SK-N-SH (cell line): Measurements from ENCODE around the gene PDE2A. TPM values are rescaled to one million over a fixed set of nuclear protein-coding genes. Genes with fewer than 3 reads are reported as not detected.

Experiments
- CTCF ChIA-PET: fragments of 300-600, 350-600 bp; formaldehyde crosslinking; extraction: SDS; loops from one replicate; lab custom pipeline; 2021; lab: Yijun Ruan, JAX
- POLR2A ChIA-PET: fragments of 350-600 bp; sonication (Branson Sonifier 250); formaldehyde crosslinking; extraction: SDS; loops from one replicate; lab custom pipeline; 2020; ENCODE audit warnings: antibody characterized with exemption, inconsistent platforms; lab: Yijun Ruan, JAX
- DNase-seq: peaks from one replicate; pipeline ENCODE4 v3.0.0; 2012
- H2AFZ ChIP-seq: fragments of 200-600 bp; sonication (generic); 2 replicates; pipeline ENCODE4 v1.8.1; 2016; ENCODE audit warnings: antibody characterized with exemption, mild to moderate bottlenecking, low read depth
- H3F3A ChIP-seq: fragments of 200-600 bp; sonication (generic); replicated peaks from 2 replicates; pipeline ENCODE3; 2016; ENCODE audit warnings: antibody characterized with exemption, mild to moderate bottlenecking; ENCODE audit not compliant: insufficient read depth
- H3K27ac ChIP-seq, 2 experiments: fragments of 200-500 bp in 1 of 2; fragments of 200-600 bp in 1 of 2; sonication (Bioruptor generic) in 1 of 2; sonication (generic), shearing (Covaris generic) in 1 of 2; 2 replicates each; pipeline versions ENCODE4 v1.5.1 to v1.6.1; 2014 to 2016; ENCODE audit warnings: low read depth in 2 of 2, inconsistent platforms in 1 of 2, low read length in 1 of 2, mild to moderate bottlenecking in 1 of 2, mixed read lengths in 1 of 2
- H3K27me3 ChIP-seq: fragments of 200-600 bp; sonication (generic), shearing (Covaris generic); 2 replicates; pipeline ENCODE4 v1.6.1; 2016; ENCODE audit warnings: mixed run types; ENCODE audit not compliant: insufficient read depth
- H3K36me3 ChIP-seq, 2 experiments: fragments of 200-500 bp in 1 of 2; fragments of 200-600 bp in 1 of 2; sonication (Bioruptor generic) in 1 of 2; sonication (generic) in 1 of 2; replicated peaks in 1 of 2; 2 replicates each; pipeline versions ENCODE3 to v1.5.1; 2014 to 2016; ENCODE audit warnings: low read length in 1 of 2, mild to moderate bottlenecking in 1 of 2; ENCODE audit not compliant: insufficient read depth in 2 of 2, control insufficient read depth in 1 of 2
- H3K4me1 ChIP-seq, 2 experiments: fragments of 200-500 bp in 1 of 2; fragments of 200-600 bp in 1 of 2; sonication (Bioruptor generic) in 1 of 2; sonication (generic), shearing (Covaris generic) in 1 of 2; 2 replicates each; pipeline versions ENCODE4 v1.5.1 to v1.6.1; 2014 to 2016; ENCODE audit warnings: low read depth in 1 of 2, low read length in 1 of 2, mixed run types in 1 of 2; ENCODE audit not compliant: insufficient read depth in 2 of 2, control insufficient read depth in 1 of 2
- H3K4me2 ChIP-seq: fragments of 200-600 bp; sonication (generic), shearing (Covaris generic); 2 replicates; pipeline ENCODE4 v1.6.1; 2017; ENCODE audit warnings: mixed run types
- H3K4me3 ChIP-seq, 2 experiments: fragments of 200-500 bp in 1 of 2; fragments of 200-600 bp in 1 of 2; sonication (Bioruptor generic) in 1 of 2; sonication (generic), shearing (Covaris generic) in 1 of 2; 2 replicates each; pipeline versions ENCODE4 v1.5.1 to v1.8.1; 2014 to 2016; ENCODE audit warnings: low read depth in 2 of 2, inconsistent platforms in 1 of 2, low read length in 1 of 2, mild to moderate bottlenecking in 1 of 2, mixed read lengths in 1 of 2, moderate library complexity in 1 of 2
- H3K79me2 ChIP-seq: fragments of 200-600 bp; sonication (generic); 2 replicates; pipeline ENCODE4 v1.8.1; 2017; ENCODE audit warnings: mild to moderate bottlenecking; ENCODE audit not compliant: insufficient read depth
- H3K9ac ChIP-seq: fragments of 200-600 bp; sonication (generic); 2 replicates; pipeline ENCODE4 v1.6.1; 2017; ENCODE audit warnings: mixed run types
- H3K9me2 ChIP-seq: fragments of 200-600 bp; sonication (generic); 2 replicates; pipeline ENCODE4 v1.6.1; 2017; ENCODE audit warnings: mixed run types
- H3K9me3 ChIP-seq: fragments of 200-600 bp; sonication (generic); 2 replicates; pipeline ENCODE4 v1.6.1; 2017; ENCODE audit warnings: mixed run types, mild to moderate bottlenecking, moderate library complexity
- H4K20me1 ChIP-seq: fragments of 200-600 bp; sonication (generic); 2 replicates; pipeline ENCODE4 v1.6.1; 2017; ENCODE audit warnings: mild to moderate bottlenecking, mixed run types; ENCODE audit not compliant: insufficient read depth
- CHD2 ChIP-seq: fragments of 150-350 bp; IDR thresholded peaks from 2 replicates; pipeline ENCODE4 v1.6.1; 2018; ENCODE audit warnings: low read length; ENCODE audit not compliant: partially characterized antibody
- EZH2phosphoT487 ChIP-seq: fragments of 200-600 bp; sonication (generic); IDR thresholded peaks from 2 replicates; pipeline ENCODE4 v1.6.1; 2017; ENCODE audit warnings: low read depth, mixed run types, mild to moderate bottlenecking, antibody characterized with exemption, moderate library complexity, borderline replicate concordance
- FOSL2 ChIP-seq: IDR thresholded peaks from 2 replicates; pipeline ENCODE4 v1.4.0; 2012; ENCODE audit warnings: low read depth, mild to moderate bottlenecking, moderate library complexity, borderline replicate concordance
- FOXJ3 ChIP-seq: sonication (generic); formaldehyde crosslinking; IDR thresholded peaks from 2 replicates; pipeline ENCODE4 v1.5.1; 2020; ENCODE audit warnings: mild to moderate bottlenecking, missing genetic modification reagents
- GATA2 ChIP-seq: sonication (generic); formaldehyde crosslinking; IDR thresholded peaks from 2 replicates; pipeline ENCODE4 v1.5.0; 2020; ENCODE audit warnings: mild to moderate bottlenecking, missing genetic modification reagents
- JUND ChIP-seq: IDR thresholded peaks from 2 replicates; pipeline ENCODE4 v1.4.0; 2012
- MXI1 ChIP-seq: IDR thresholded peaks from 2 replicates; pipeline ENCODE4 v1.6.1; 2012; ENCODE audit warnings: mild to moderate bottlenecking, low read depth, low read length, improper control_type of control experiment
- NRF1 ChIP-seq: IDR thresholded peaks from 2 replicates; pipeline ENCODE4 v1.6.1; 2012; ENCODE audit warnings: low read depth, mild to moderate bottlenecking, low read length
- POLR2AphosphoS5 ChIP-seq: IDR thresholded peaks from 2 replicates; pipeline ENCODE4 v1.6.1; 2012; ENCODE audit warnings: low read depth, low read length
- RAD21 ChIP-seq: IDR thresholded peaks from 2 replicates; pipeline ENCODE4 v1.6.1; 2012; ENCODE audit warnings: mild to moderate bottlenecking, low read length
- RCOR1 ChIP-seq: fragments of 150-350 bp; IDR thresholded peaks from 2 replicates; pipeline ENCODE4 v1.6.1; 2017; ENCODE audit warnings: antibody characterized with exemption, low read length
- RFX5 ChIP-seq: IDR thresholded peaks from 2 replicates; pipeline ENCODE4 v1.6.1; 2012; ENCODE audit warnings: mild to moderate bottlenecking, improper control_type of control experiment, low read length
- RXRA ChIP-seq: IDR thresholded peaks from 2 replicates; pipeline ENCODE4 v1.4.0; 2012; ENCODE audit warnings: low read depth, mild to moderate bottlenecking, borderline replicate concordance
- SIN3A ChIP-seq: IDR thresholded peaks from 2 replicates; pipeline ENCODE4 v1.6.1; 2012; ENCODE audit warnings: low read depth, mild to moderate bottlenecking, low read length, moderate library complexity, borderline replicate concordance
- TCF12 ChIP-seq: IDR thresholded peaks from 2 replicates; pipeline ENCODE4 v1.4.0; 2012
- WGBS: methylation state at CpG from one replicate; pipeline ENCODE4 v1.1.6; 2017; ENCODE audit warnings: low lambda C conversion rate; 5-methylcytosine and 5-hydroxymethylcytosine counted together
- polyA plus RNA-seq, 3 experiments: library from polyadenylated mRNA; depleted of rRNA; stranded (reverse); fragments of >200 nt; gene quantifications; 2 replicates each; pipeline ENCODE4 v1.2.3, GENCODE V29; 2012
- TF ChIP-seq, protein P1 (sequence below): IDR thresholded peaks from 2 replicates; pipeline ENCODE4; 2012
- TF ChIP-seq, protein P2 (sequence below): IDR thresholded peaks from 2 replicates; pipeline ENCODE4 v1.4.0; 2012; ENCODE audit warnings: low read depth
- TF ChIP-seq, protein P3 (sequence below): fragments of 150-350 bp; IDR thresholded peaks from 2 replicates; pipeline ENCODE4 v1.6.1; 2017; ENCODE audit warnings: antibody characterized with exemption, low read length, low read depth, borderline replicate concordance

Gene PDE2A
- polyA plus RNA-seq, 1 of the 3 experiments (the other 2 are of a cell fraction) = 0.43 TPM

DNA sequence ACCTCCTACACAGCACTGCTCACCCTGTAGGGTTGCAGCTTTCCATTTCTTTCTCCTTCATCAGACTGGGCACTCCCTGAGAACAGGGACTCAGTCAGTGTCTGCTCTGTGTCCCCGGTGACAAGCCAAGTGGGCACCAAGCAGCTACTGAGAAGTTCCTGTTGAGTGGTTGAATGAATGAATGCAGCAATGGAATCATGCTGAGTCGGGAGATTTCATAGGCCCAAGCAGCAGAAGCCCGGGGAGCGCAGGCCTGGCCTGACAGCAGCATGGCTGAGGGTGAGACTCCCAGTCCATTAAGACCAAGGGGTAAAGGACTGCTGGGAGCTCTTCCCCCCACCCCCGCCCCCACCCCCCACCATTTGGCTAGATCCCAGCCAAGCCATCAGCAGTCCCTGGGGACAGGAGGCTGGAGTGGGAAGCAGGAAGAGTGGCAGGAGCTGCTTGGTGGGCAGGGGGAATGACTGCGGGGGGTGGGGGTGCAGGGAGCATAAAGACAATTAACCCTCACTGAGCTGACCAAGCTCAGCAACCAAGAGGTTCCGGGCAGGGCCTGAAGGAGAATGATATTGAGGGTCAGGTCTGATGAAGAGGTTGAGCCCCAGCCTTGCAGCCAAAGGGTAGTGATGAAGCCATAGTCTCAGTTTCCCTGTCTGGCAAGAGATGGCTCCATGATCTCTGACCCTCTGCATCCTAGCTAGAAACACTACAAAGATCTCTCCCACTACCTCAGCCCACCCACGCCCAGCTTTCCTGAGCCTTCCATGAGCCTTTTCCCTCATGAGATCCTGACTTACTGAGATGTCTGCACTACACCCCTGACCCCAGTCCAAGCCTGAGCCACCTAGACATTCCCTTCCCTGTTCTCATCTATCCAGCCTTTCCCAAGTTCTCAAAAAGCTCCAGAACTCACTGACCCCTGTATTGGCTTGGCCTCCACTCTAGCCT lies 2.8 kb downstream of the PDE2A start:
- Histone ChIP-seq H3K79me2 (no peaks in the 10 kb centered on the region), H3K27me3 (peaks cover 29% of the 10 kb centered on the region; the same call in 1 of the 2 replicates), H3K9me2 (no peaks in the 10 kb centered on the region), H3K4me3 (no peak overlapping the region), H3K4me1 (peaks cover 0 to 27% of the 10 kb centered on the region in 2 experiments; a peak in 1 of 4 replicates), H3K9me3 (no peaks in the 10 kb centered on the region), H3K36me3 (no peaks in the 10 kb centered on the region), H3K9ac (no peak overlapping the region), H3K27ac (no peak overlapping the region), H2AFZ (no peak overlapping the region), H4K20me1 (no peaks in the 10 kb centered on the region), H3K4me2 (no peak overlapping the region), H3F3A (no peaks in the 10 kb centered on the region)
- 42% methylated on average over 8 of the region's 8 CpGs for WGBS
- TF ChIP-seq GATA2 (no peak), EZH2phosphoT487 (no peak), MXI1 (no peak), JUND (no peak), RFX5 (no peak), FOSL2 (no peak), NRF1 (no peak), RXRA (no peak), POLR2AphosphoS5 (no peak), SIN3A (no peak), CHD2 (no peak), FOXJ3 (no peak), TCF12 (no peak), RAD21 (no peak), RCOR1 (no peak)
- TF ChIP-seq, protein P1, sequence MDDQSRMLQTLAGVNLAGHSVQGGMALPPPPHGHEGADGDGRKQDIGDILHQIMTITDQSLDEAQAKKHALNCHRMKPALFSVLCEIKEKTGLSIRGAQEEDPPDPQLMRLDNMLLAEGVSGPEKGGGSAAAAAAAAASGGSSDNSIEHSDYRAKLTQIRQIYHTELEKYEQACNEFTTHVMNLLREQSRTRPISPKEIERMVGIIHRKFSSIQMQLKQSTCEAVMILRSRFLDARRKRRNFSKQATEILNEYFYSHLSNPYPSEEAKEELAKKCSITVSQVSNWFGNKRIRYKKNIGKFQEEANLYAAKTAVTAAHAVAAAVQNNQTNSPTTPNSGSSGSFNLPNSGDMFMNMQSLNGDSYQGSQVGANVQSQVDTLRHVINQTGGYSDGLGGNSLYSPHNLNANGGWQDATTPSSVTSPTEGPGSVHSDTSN = no peak
- TF ChIP-seq, protein P2, sequence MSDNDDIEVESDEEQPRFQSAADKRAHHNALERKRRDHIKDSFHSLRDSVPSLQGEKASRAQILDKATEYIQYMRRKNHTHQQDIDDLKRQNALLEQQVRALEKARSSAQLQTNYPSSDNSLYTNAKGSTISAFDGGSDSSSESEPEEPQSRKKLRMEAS = no peak
- TF ChIP-seq, protein P3, sequence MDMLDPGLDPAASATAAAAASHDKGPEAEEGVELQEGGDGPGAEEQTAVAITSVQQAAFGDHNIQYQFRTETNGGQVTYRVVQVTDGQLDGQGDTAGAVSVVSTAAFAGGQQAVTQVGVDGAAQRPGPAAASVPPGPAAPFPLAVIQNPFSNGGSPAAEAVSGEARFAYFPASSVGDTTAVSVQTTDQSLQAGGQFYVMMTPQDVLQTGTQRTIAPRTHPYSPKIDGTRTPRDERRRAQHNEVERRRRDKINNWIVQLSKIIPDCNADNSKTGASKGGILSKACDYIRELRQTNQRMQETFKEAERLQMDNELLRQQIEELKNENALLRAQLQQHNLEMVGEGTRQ = no peak
- ChIA-PET POLR2A (no interaction called here), CTCF (interaction anchor here (0.7 to 6.5 kb wide), 8 partner anchors 9 to 200 kb away, joined by 3 to 90 read pairs (median 4); no protein-coding TSS in a partner anchor)
- peak; percentile 67 for DNase-seq
